Measurements from ENCODE around the gene TSPAN6.

The TSPAN6 gene

DNA sequence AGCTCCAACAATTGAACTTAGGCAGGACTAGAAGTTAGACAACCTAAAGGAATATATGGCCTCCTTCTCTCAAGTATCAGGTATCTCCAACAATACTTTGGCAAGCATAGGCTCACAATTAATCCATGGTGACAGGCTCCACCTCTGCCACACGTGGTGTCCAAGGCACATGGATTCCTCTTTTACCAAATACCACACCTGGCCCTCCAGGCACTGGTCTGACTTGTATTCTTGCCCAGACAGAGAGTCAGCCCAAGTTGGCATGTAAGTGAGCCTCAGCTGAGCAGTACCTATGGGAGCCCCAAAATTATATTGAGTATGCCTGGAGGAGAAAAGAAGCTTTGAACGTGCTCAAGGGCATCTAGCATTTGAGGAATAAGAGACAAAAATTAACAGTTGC lies 27.0 kb upstream of the TSPAN6 start:
- H3K27me3 ChIP-seq (ENCODE audit: control insufficient read depth, insufficient read depth, low read length) = peaks cover 17% of the 10 kb centered on the region; the same call in 1 of the 2 replicates
- no peak overlapping the region for H3K9ac ChIP-seq (ENCODE audit: low read length)
- H3K4me1 ChIP-seq (ENCODE audit: control insufficient read depth, insufficient read depth, low read length) = no peaks in the 10 kb centered on the region
- no peaks in the 10 kb centered on the region for H3K36me3 ChIP-seq (ENCODE audit: control insufficient read depth, insufficient read depth, low read length)
- no peak overlapping the region for H3K4me3 ChIP-seq (ENCODE audit: low read depth, low read length)
- H3K27ac ChIP-seq (ENCODE audit: low read depth, low read length) = no peak overlapping the region
- no peaks in the 10 kb centered on the region for H3K9me3 ChIP-seq (ENCODE audit: control insufficient read depth, insufficient read depth, low read depth, low read length)

DNA sequence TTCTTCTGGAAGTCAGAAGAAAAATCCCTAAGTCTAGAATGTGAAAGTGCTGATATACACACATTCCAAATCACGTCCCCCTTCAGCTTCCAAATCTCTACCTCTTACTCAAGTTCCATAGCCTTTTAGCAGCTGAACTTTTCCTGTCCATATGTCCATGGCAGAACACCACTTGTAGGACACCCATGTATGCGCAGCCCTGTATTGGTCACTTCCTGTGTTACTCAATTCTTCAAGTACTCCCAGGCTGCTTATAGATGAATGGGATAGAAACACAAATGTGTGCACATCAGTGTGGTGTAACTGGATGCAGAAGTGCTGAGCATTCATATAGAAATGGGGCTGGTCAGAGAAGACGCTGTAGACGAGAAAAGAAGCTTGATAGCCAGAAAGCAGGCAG lies 26.2 kb upstream of the TSPAN6 start:
- Histone ChIP-seq H3K9me3 (ENCODE audit: control insufficient read depth, insufficient read depth, low read depth, low read length) (no peaks in the 10 kb centered on the region), H3K27ac (ENCODE audit: low read depth, low read length) (no peak overlapping the region), H3K4me1 (ENCODE audit: control insufficient read depth, insufficient read depth, low read length) (no peaks in the 10 kb centered on the region), H3K36me3 (ENCODE audit: control insufficient read depth, insufficient read depth, low read length) (no peaks in the 10 kb centered on the region), H3K27me3 (ENCODE audit: control insufficient read depth, insufficient read depth, low read length) (peaks cover 16% of the 10 kb centered on the region; the same call in 1 of the 2 replicates), H3K9ac (ENCODE audit: low read length) (no peak overlapping the region), H3K4me3 (ENCODE audit: low read depth, low read length) (no peak overlapping the region)

DNA sequence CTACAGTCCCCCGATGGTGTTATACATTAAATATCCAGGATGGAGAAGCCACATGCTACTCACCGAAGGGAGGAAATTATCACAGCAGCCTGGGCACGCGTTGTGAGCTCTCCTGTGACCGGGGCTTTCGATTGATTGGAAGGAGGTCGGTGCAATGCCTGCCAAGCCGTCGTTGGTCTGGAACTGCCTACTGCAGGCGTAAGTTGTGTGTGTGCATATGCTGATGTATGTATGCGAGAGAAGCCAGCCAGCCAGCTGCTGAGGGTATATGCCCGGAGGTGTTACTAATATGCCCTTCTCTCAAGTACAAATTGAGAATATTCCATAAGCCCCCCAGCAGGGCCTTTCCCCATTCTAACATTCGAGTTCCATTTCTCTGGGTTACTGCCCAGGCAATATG lies 25.6 kb upstream of the TSPAN6 start:
- Histone ChIP-seq H3K9ac (ENCODE audit: low read length) (no peak overlapping the region), H3K27ac (ENCODE audit: low read depth, low read length) (no peak overlapping the region), H3K36me3 (ENCODE audit: control insufficient read depth, insufficient read depth, low read length) (no peaks in the 10 kb centered on the region), H3K9me3 (ENCODE audit: control insufficient read depth, insufficient read depth, low read depth, low read length) (no peaks in the 10 kb centered on the region), H3K4me3 (ENCODE audit: low read depth, low read length) (no peak overlapping the region), H3K27me3 (ENCODE audit: control insufficient read depth, insufficient read depth, low read length) (peaks cover 11% of the 10 kb centered on the region; the same call in 1 of the 2 replicates), H3K4me1 (ENCODE audit: control insufficient read depth, insufficient read depth, low read length) (no peaks in the 10 kb centered on the region)

DNA sequence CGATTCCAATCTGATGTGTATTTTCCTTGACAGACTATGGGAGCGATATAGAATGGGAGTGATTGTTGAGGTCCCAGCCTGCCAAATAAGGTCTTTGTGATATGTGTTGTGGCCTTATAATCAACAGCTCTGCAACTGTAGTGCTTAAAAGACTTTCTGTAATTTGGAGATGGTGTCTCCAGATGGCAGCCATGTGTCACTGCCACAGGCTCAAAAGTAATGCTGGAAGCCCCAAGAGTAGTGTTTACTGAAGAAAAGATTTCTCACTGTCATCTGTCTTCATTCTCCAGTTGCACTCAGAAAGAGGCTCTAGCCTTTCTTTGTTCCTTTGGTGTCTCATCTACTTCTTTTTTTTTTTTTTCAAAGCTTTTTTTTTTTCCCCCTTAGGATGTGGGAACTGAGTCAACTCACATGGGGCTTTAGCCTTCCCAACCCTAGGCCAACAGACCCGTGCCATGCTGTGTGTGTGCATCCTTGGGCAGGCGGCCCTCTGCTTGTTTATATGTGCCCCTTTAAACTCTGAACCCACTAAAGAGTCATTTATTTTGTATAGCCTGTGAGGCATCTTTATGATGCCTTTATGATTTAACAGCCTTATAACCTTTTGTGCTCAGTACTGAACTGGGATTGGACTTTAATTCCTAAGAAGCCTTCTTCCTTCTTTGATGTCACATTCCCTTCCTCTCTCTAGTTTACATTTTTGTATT lies 23.0 kb upstream of the TSPAN6 start:
- no peaks in the 10 kb centered on the region for H3K4me1 ChIP-seq (ENCODE audit: control insufficient read depth, insufficient read depth, low read length)
- H3K9me3 ChIP-seq (ENCODE audit: control insufficient read depth, insufficient read depth, low read depth, low read length) = no peaks in the 10 kb centered on the region
- H3K4me3 ChIP-seq (ENCODE audit: low read depth, low read length) = no peak overlapping the region
- H3K27me3 ChIP-seq (ENCODE audit: control insufficient read depth, insufficient read depth, low read length) = peaks cover 1% of the 10 kb centered on the region; the same call in 1 of the 2 replicates
- no peak overlapping the region for H3K9ac ChIP-seq (ENCODE audit: low read length)
- no peaks in the 10 kb centered on the region for H3K36me3 ChIP-seq (ENCODE audit: control insufficient read depth, insufficient read depth, low read length)
- no peak overlapping the region for H3K27ac ChIP-seq (ENCODE audit: low read depth, low read length)

DNA sequence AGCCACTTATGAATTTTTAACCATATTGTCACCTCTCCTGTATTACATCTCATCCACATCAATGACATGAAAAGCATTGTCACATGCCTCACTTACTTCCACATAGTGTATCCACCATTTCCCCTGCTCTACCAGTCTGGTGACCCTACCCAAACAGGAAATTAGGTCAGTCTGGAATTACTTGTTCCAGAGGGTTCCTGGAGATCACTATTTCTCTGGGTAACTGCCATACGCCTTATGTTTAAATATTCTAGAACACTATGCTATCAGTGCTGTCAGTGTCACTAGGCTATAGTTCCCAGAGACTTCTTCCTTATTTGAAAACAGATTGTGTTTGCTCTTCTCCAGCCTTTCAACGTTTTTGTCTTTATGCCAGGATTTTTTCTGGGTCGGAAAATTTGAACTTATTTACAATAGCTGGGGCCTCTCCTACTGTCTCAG lies 22.4 kb upstream of the TSPAN6 start:
- H3K4me3 ChIP-seq (ENCODE audit: low read depth, low read length) = no peak overlapping the region
- no peaks in the 10 kb centered on the region for H3K9me3 ChIP-seq (ENCODE audit: control insufficient read depth, insufficient read depth, low read depth, low read length)
- no peaks in the 10 kb centered on the region for H3K36me3 ChIP-seq (ENCODE audit: control insufficient read depth, insufficient read depth, low read length)
- no peaks in the 10 kb centered on the region for H3K4me1 ChIP-seq (ENCODE audit: control insufficient read depth, insufficient read depth, low read length)
- H3K27me3 ChIP-seq (ENCODE audit: control insufficient read depth, insufficient read depth, low read length) = no peaks in the 10 kb centered on the region; the same call in 1 of the 2 replicates
- no peak overlapping the region for H3K27ac ChIP-seq (ENCODE audit: low read depth, low read length)
- H3K9ac ChIP-seq (ENCODE audit: low read length) = no peak overlapping the region

DNA sequence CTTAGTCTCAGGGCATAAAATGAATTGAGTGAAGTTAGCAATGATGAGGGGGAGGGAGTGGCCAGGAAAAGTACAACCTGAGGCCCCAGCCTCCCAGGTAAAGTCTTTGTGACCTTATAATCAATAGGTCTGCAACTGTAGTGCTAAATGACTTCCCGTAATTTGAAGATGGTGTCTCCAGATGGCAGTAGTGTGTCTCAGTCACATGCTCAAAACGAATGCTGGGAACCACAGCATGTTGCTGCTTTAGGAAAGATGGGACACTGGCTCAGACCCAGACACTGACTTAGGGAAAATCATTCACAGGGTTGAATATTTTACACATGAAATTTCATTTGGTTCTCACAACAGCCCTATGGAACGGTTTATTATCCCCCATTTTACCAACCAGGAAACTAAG lies 17.7 kb upstream of the TSPAN6 start:
- Histone ChIP-seq H3K9ac (ENCODE audit: low read length) (no peak overlapping the region), H3K27me3 (ENCODE audit: control insufficient read depth, insufficient read depth, low read length) (peaks cover 3% of the 10 kb centered on the region; the same call in 1 of the 2 replicates), H3K36me3 (ENCODE audit: control insufficient read depth, insufficient read depth, low read length) (no peaks in the 10 kb centered on the region), H3K9me3 (ENCODE audit: control insufficient read depth, insufficient read depth, low read depth, low read length) (no peaks in the 10 kb centered on the region), H3K4me3 (ENCODE audit: low read depth, low read length) (no peak overlapping the region), H3K4me1 (ENCODE audit: control insufficient read depth, insufficient read depth, low read length) (peaks cover 14% of the 10 kb centered on the region), H3K27ac (ENCODE audit: low read depth, low read length) (no peak overlapping the region)

DNA sequence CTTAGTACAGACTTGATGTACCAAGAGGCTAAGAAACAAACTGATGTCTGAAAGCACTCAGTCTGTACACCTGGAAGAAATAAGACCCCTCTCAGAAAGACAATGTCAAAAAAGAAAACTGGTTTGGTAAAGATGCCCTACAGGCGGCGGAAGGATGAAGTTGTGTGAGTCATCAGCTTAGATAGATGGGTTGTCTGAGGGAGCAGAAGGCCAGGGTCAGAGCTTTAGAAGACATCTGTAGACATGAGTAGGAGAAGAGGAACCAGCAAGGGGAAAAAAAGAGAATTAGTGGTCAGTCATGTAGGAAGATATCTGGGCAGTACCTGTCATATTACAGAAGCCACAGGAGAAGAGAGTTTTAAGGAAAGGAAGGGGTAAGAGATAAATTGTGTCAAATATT lies 15.7 kb upstream of the TSPAN6 start:
- Histone ChIP-seq H3K27ac (ENCODE audit: low read depth, low read length) (no peak overlapping the region), H3K4me3 (ENCODE audit: low read depth, low read length) (no peak overlapping the region), H3K9me3 (ENCODE audit: control insufficient read depth, insufficient read depth, low read depth, low read length) (no peaks in the 10 kb centered on the region), H3K27me3 (ENCODE audit: control insufficient read depth, insufficient read depth, low read length) (peaks cover 3% of the 10 kb centered on the region; the same call in 1 of the 2 replicates), H3K4me1 (ENCODE audit: control insufficient read depth, insufficient read depth, low read length) (peaks cover 29% of the 10 kb centered on the region), H3K36me3 (ENCODE audit: control insufficient read depth, insufficient read depth, low read length) (no peaks in the 10 kb centered on the region), H3K9ac (ENCODE audit: low read length) (no peak overlapping the region)

DNA sequence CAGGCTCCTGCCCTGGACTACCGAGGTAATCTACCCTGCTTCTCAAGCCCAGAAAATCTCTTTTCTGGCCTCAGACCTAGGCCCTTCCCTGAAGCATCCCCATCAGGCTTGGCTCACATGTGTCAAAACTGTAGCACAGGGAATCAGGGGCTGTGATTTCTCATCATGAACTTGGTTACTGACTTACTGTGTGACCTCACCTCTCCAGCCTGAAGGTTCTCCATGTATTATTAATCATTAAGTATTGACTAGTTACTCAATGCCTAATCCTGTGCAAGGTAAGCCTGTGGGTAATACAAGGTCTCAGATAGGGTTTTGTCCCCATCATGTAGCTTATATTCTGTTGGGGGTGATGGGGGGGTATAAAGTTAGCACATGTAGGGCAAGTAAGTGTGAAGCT lies 14.2 kb upstream of the TSPAN6 start:
- Histone ChIP-seq H3K4me3 (ENCODE audit: low read depth, low read length) (no peak overlapping the region), H3K9ac (ENCODE audit: low read length) (no peak overlapping the region), H3K9me3 (ENCODE audit: control insufficient read depth, insufficient read depth, low read depth, low read length) (no peaks in the 10 kb centered on the region), H3K27ac (ENCODE audit: low read depth, low read length) (no peak overlapping the region), H3K36me3 (ENCODE audit: control insufficient read depth, insufficient read depth, low read length) (no peaks in the 10 kb centered on the region), H3K27me3 (ENCODE audit: control insufficient read depth, insufficient read depth, low read length) (peaks cover 3% of the 10 kb centered on the region; the same call in 1 of the 2 replicates), H3K4me1 (ENCODE audit: control insufficient read depth, insufficient read depth, low read length) (peaks cover 35% of the 10 kb centered on the region)

DNA sequence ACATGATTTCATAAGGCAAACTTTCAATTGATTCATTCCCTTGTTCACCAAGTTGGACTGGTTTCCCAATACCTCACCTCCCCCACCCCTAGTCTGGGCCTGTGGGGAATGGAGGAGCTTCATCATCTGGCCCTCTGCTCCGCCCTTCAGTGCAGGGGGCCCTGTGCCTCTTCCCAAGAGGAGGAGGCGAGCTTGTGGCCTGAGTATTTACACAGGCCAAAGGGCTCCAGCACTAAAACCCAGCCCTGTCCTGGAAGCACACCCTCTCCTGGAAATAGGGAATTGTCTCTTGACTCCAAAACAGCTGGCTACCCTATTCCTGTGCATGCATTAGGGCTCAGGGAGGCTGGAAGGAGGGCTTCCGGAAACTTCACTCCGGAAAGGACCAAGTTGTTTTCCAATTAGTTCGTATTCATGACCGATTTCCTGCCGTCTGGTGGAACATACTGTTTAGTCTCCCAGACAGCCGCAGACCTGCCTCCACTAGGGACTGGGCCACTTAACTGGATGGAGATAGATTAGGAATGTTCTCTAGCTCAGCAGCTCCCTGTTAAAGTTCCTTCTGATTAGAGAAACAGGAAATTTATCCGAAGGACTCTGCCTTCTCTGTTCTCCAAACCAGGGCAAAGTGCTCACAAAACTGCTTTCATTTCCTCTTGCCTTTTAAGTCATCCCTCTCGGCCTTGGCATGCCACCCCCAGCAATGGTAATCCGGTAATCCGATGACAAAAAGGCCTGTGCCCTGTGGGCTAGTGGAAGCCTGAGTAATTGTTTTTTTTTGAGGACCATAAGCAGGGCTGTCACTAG lies 13.1 kb upstream of the TSPAN6 start:
- Histone ChIP-seq H3K4me1 (ENCODE audit: control insufficient read depth, insufficient read depth, low read length) (peaks cover 35% of the 10 kb centered on the region), H3K36me3 (ENCODE audit: control insufficient read depth, insufficient read depth, low read length) (no peaks in the 10 kb centered on the region), H3K4me3 (ENCODE audit: low read depth, low read length) (peak overlapping the region; percentile 23; the same call in 1 of the 2 replicates), H3K27ac (ENCODE audit: low read depth, low read length) (peak overlapping the region; percentile 69; the same call in 1 of the 2 replicates), H3K9ac (ENCODE audit: low read length) (peak overlapping the region; percentile 49), H3K9me3 (ENCODE audit: control insufficient read depth, insufficient read depth, low read depth, low read length) (no peaks in the 10 kb centered on the region), H3K27me3 (ENCODE audit: control insufficient read depth, insufficient read depth, low read length) (peaks cover 3% of the 10 kb centered on the region; the same call in 1 of the 2 replicates)

DNA sequence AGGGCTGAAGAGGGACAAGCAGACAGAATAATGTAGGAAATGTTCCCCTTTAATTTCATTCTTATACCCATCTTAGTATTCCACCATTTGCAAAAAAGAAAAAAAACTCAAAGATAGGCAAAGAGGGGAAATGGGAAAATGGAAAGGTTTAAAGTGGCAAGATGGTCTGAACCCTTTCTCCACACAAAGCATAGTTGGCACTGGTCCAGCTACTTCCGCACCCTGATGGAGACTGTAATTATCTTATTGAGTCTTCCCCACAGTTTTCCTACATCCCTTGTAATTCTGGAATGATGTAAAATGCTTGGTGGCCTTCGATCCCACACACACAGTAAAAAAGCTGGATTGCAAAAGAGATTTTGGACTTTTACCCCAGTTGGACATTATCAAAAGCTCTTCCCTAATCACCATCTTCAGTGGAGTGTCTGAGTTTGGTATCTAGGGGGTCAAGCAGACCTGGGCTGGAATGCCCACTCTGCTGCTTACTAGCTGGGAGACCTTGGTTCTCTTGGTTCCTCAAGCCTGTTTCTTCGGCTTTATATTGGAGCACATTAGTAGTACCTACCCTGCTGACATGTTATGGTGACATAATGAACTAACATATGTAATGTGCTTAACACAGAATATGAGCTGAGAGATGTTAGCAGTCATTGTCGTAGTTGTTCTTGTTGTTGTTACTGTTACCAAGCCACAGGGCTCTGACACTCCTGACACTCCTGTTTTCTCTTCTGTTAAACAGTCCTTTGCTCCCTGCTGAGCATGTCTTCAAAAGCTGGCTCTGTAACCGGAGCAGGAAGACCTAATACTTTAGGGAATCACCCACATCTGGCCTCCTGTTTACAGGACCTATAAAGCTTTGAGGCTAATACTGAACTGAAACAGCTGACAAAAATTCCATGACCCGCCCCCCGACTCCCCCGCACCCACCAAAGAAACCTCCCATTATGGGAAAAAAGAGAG lies 12.1 kb upstream of the TSPAN6 start:
- Histone ChIP-seq H3K9ac (ENCODE audit: low read length) (peak overlapping the region; percentile 49), H3K9me3 (ENCODE audit: control insufficient read depth, insufficient read depth, low read depth, low read length) (no peaks in the 10 kb centered on the region), H3K27me3 (ENCODE audit: control insufficient read depth, insufficient read depth, low read length) (peaks cover 6% of the 10 kb centered on the region; the same call in 1 of the 2 replicates), H3K27ac (ENCODE audit: low read depth, low read length) (peak overlapping the region; percentile 69; the same call in 1 of the 2 replicates), H3K4me3 (ENCODE audit: low read depth, low read length) (peak overlapping the region; percentile 23; the same call in 1 of the 2 replicates), H3K4me1 (ENCODE audit: control insufficient read depth, insufficient read depth, low read length) (peaks cover 37% of the 10 kb centered on the region), H3K36me3 (ENCODE audit: control insufficient read depth, insufficient read depth, low read length) (no peaks in the 10 kb centered on the region)

Measured in HUES6 (cell line).